Activated effector memory CD4-positive, alpha-beta T cell treated with anti-CD3 and anti-CD28 coated beads, Interleukin-2, amount 50 U/mL, for 16 hours (primary cell): ENCODE data around the gene CD3D.

ENCODE experiments used
- DNase-seq: peaks from one replicate; pipeline ENCODE4 v3.0.0-alpha.2; 2020

CD3D gene

DNA sequence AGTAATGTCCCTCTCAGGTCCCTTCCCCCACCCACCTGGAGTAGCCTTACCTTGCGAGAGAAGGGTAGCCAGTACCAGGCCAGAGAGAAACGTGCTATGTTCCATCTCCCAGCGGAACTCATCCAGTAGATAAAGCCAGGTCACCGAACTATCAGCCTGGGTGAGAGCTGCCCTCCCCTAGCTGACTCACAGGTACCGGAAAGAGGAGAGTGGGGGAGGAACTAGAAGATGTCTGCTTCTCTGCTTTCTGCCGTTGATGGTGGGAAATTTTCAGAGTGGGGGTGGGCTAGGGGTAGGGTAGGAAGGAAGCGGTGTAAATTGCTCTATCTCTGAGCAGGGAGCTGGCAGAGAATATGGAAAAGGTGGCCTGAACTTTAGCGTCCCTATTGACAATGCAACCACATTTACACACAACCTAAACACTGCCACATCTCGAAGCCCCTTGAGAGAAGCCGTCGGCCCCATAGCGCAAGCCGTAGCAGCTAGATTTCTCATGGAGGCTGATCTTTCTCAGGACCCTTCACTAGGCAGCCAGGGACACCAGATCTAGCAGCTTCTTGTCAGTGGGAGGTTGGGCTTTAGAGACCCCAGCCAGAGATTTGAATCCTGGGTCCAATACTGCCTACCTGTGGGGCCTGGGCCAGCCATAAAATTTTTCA is at the start of gene CD3D:
Gene CD3D (minus strand): TSS at position 203 of the 659 bp plus-strand sequence. CDS start 98 bp downstream, at position 105.
- peak; percentile 89 for DNase-seq

DNA sequence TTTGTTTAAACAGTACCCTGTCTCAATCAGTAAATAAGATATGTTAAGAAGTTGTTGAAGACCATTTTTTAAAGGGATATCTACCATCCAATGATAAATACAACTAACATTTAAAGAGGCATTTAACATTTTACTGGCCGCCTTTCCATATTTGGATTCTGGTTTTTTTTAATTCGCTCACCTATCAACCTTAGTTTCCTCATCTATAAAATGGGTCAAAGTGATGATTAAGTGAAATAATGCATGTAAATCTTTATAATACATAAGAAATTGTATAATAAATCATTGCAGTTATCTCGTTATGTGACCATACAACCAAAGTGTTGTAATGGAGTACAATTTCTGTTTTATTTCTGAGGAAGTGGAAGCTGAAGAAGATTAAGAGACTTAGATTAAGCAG is 41.2 kb upstream of the CD3D start:
- no peak for DNase-seq

DNA sequence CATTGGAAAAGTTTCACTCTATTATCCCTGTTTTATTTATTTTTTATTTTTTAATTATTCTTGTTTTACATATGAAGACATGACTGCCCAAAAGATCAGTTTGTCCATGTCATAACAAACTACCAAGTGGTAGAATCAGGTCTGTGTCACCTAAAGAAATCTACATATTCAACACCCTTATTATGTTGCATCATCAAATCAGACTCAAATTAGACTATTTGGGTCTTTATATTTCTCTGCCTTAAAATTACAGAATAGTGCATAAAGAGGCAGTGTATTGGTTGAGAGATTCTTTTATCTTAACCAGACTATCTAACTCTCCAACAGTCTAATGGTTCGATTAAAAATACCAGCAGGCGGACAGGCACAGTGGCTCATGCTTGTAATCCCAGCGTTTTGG is 40.4 kb upstream of the CD3D start:
- DNase-seq, result no peak

DNA sequence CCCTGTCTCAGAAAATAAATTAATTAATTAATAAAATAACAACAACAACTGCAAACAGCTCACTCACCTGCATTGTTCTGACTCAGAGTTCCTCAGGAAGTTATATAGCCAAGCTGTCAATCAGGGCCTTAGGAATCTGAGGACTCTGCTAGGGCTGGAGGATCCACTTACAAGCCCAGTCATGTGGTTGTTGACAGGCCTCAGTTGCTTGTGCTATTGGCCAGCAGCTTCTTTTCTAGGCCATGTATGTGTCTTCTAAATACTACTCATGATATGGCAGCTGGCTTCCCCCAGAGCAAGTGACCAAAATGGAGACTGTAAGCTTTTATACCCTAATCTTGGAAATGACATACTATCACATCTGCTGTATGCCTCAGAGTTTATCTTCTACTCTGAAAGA is 38.1 kb upstream of the CD3D start:
- no peak for DNase-seq

DNA sequence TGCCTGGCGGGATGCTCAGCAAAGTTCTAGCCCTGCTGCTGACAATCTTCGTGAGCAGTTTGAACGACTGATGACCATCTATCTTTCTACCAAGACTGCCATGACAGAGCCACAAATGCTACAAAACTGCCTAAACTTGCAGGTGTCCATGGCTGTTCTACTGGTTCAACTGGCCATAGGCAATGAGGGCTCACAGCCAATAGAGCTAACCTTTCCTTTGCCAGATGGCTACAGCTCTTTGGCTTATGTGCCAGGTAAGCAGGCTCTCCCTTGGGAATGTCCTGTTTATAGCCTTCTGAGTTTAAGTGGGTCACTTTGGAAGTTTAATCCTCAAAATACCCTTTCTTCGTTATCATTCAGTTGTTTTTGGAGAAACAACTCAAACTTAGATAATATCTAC is 37.0 kb upstream of the CD3D start:
- no peak for DNase-seq

DNA sequence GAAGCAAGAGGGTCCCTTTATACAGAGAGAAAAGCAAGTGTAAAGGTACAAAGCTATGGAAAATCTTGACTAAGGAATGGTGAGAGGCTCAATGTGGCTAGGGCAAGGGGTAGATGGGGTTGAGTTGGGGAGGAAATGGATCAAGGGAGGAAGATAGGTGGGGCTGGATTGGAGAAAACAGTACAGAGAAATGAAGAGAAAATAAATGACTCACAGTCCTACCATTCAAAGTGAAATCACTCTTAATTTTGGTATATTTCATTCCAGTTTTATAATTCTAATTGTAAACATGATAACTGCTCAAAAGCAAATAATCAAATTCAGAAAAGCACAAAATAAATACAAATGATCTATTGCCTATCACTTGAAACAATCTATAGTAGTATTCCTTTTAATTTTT is 33.5 kb upstream of the CD3D start:
- no peak for DNase-seq

DNA sequence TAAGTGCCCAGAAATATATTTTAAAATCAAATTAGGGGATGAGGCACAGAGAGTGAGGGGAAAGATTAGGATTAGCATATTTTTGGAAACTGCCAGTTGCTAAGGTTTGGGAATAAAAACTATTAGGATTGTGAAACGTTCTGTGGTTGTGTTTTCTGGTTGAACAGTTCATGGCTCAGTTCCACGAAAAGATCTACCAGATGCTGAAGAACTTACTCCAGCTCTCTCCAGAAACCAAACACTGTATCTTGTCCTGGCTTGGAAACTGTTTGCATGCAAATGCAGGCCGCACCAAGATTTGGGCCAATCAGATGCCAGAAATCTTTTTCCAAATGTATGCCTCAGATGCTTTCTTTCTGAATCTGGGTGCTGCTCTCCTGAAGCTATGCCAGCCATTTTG is 32.2 kb upstream of the CD3D start:
- DNase-seq, result no peak

DNA sequence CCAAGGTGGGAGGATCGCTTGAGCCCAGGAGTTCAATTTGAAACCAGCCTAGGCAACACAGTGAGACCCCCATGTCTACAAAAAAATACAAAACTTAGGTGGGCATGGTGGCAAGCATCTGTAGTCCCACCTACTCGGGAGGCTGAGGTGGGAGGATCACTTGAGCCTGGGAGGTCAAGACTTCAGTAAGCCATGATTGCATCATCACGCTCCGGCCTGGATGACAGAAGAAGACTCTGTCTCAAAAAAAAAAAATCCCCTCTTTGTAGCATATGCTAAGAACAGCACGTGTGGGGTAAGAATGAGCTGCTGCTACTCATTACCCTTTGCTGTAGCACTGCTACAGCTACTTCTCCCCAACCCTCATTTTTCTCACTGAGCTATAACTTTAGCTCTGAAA is 31.4 kb upstream of the CD3D start:
- DNase-seq, result no peak

DNA sequence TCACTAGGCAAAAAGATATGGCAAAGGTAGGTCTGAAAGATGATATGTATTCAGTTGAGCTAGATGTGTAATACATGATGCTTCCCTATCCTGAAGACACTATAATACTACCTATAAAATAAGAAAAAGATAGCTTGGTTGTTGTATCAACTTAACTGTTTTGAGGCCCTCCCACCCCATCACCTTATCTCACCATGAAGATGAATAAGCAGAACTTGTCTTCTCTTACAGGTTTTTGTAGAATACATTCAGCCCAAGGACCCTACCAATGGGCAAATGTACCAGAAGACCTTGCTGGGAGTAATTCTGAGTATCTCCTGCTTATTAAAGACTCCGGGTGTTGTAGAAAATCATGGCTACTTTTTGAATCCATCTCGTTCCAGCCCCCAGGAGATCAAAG is 30.8 kb upstream of the CD3D start:
- no peak for DNase-seq

DNA sequence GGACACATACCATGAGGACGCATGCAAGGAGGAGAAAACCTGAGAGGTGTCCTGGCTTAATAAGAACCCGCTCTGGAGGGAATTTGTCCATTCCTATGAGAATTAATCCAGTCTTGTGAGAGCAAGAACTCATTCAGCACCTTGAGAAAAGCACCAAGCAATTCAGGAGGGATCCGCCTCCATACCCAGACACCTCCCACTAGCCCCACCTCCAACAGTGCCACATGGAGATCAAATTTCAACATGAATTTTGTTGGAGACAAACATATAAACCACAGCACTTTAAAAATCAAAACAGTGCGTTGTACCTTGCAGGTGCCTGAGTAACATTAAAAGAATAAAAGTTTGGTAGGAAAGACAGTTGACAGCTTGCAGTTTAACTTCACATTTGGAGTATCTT is 28.3 kb upstream of the CD3D start:
- no peak for DNase-seq

DNA sequence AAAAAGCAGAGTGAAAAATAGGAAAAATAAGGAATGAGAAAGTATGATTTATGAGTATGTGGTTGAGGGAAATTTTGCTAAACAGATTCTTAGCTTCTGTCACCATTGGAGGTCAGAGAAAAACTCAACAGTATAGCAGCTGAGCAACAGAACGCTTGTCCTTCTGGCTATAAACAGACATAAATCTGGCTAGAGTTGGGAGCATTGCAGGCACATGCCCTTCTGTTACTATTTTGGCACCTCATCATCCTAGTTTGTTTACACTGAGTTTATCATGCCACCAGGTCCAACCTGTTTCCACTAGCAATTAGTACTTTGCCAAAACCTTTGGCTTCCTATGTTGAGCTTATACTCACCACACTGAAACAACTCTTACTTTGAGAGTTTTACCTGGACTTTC is 23.8 kb upstream of the CD3D start:
- DNase-seq, result no peak

DNA sequence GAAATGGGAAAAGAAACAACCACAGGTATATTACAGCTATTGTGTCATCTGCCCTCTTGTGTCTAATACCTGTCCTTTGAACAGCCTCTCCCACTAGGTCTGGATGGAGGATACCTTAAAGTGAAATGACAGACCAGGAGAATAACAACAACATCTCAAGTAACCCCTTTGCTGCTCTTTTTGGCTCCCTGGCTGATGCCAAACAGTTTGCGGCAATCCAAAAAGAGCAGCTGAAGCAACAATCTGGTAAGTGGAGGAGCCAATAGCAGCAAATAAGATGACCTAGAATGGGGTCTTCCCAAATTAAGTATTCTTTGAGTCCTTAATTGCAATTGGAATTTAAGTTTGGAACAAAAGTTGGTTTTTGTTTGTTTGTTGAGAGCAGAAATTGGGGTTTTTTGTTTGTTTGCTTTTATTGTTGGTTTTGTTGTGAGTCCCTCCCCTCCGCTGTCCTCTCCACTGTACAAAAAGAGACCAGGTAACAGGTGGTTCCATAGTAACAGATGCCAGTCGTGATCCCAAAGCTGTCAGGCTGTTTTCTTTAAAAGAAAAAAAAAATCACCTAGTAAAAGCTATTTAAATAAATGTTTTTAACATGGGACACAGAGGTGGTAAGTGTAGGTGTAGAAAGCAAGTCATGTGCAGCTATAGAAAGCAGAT is 22.6 kb upstream of the CD3D start:
- no peak for DNase-seq

DNA sequence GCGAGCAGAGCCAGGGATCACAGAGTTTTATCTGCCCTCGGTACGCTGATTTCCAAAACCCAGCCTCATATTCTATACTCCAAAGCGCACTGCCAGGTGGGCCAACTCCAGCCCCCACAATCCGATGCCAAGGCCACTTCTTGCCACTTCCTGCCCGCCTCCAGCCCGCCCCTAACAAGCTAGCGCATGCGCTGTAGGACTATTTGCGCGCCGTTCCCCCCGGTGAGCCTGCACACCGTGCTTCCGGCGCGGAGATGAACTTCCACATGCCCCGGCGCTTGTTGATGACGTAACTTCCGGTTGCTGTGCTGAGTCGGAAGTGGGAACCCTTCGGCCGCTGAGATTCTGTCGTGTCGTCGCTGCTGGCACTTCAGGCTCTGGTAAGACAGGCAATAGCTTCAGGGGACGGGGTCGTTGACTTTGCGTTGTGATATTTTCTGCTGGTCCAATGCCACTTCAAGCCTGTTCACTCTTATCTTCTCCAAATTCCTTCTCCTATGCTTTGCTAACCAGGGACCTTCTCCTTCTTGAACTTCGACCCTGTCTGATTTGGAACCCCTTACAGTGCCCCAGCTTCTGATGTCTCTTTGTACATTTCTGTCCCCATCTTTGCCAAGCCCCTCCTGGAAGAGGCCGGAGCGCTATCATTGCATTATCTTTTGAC is 16.9 kb upstream of the CD3D start, which contains the start of gene UBE4A:
Gene UBE4A (plus strand): TSS at position 306 of the 664 bp plus-strand sequence. CDS start 5,481 bp downstream, outside the sequence.
- DNase-seq, result peak; percentile 99

DNA sequence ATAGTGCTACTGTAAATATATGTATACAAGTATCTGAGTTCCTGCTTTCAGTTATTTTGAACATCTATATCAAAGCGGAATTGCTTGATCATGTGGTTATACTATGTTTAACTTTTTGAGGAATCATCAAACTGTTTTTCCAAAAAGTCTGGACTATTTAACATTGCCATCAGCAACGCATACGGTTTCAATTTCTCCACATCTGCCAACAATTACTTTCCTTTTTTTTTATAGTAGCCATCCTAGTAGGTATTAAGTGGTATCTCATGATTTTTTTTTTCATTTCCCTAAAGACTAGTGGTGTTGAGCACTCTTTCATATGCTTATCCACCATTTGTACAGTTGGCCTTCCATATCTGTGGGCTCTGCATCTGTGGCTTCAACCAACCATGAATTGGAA is 15.6 kb upstream of the CD3D start:
- DNase-seq, result no peak

DNA sequence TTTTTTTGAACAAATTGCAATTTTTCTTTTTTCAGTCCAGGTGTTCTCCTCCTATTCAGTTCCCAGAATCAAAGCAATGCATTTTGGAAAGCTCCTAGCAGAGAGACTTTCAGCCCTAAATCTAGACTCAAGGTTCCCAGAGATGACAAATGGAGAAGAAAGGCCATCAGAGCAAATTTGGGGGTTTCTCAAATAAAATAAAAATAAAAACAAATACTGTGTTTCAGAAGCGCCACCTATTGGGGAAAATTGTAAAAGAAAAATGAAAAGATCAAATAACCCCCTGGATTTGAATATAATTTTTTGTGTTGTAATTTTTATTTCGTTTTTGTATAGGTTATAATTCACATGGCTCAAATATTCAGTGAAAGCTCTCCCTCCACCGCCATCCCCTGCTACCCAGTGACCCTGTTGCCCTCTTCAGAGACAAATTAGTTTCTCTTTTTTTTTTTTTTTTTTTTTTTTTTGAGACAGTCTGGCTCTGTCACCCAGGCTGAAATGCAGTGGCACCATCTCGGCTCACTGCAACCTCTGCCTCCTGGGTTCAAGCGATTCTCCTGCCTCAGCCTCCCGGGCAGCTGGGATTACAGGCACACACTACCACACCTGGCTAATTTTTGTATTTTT is 10.7 kb upstream of the CD3D start:
- DNase-seq, result no peak

DNA sequence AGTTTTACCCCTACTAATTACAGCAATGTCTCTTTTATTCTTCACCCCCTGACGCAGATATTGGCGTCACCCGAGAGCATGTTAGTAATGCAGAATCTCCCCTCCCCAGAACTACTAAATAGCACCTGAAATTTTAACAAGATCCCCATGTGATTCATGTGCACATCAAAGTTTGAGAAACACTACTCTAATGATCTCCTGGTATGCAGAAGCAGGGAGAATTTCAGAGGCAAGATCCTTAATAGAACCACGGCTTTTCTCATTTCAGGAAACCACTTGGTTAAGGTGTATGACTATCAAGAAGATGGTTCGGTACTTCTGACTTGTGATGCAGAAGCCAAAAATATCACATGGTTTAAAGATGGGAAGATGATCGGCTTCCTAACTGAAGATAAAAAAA is 7.0 kb upstream of the CD3D start:
- no peak for DNase-seq

DNA sequence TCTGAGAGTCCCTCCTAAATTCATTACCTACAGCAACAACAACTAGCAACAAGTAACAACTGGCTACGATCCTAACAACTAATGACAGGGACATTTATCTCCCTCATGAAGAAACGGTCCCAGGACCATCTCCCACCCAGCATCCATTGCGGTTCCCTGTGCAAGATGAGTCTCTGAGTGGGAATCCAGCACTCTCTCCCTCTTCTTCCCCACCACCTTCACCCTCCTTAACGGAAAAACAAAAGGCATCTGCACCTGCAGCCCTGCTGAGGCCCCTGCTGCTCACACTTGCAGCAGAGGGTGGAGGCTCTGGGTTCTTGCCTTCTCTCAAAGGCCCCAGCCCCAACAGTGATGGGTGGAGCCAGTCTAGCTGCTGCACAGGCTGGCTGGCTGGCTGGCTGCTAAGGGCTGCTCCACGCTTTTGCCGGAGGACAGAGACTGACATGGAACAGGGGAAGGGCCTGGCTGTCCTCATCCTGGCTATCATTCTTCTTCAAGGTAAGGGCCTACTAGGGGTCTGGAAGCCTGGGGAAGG is 1.5 kb upstream of the CD3D start, which contains the start of gene CD3G:
Gene CD3G (plus strand): TSS at position 364 of the 535 bp plus-strand sequence. CDS start 80 bp downstream, at position 444.
- peak; percentile 88 for DNase-seq

DNA sequence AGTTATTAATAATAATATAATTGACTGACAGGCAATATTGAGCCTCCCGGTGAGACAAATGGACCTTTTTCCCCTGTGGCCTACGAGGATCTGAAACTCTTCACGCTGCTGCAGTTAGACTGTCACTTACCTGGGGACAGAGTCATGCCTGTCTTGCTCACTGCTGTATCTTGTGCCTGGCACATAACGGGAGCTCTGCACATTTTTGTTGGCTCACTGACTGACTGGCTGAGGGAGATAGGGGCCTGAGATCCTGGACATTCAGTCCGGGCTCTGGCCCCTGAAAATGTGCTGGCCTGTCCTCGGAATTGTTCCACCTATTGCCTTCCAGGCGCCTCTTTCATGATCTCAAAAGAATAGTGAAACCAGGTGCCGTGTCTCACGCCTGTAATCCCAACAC is 743 bp upstream of the CD3D start:
- DNase-seq, result peak; percentile 74

DNA sequence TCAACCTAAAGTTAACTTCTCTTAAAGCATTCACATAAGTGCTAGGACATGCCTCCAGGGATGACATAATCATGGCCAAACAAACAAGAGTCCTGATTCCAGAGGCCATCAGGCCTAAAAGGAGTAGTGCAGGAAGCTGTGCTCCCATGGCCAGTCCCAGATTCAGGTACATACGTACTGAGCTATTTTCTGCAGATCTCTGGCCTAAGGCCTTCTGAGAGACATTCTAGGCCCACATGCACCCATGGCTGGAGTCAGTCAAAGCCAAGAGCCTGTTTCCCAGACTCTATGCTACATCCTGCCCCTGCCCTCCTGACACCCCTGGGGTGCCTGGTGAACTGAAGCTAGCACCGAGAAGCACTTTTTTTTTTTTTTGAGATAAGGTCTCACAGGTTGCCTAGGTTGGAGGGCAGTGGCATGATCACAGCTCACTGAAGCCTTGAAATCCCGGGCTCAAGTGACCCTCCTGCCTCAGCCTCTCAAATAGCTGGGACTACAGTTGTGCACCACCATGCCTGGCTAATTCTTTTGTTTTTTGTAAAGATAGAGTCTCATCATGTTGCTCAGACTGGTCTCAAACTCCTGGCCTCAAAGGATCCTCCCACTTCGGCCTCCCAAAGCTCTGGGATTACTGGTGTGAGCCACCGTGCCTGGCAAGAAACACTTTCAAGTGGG is 553 bp downstream of the CD3D start:
- peak; percentile 68 for DNase-seq

DNA sequence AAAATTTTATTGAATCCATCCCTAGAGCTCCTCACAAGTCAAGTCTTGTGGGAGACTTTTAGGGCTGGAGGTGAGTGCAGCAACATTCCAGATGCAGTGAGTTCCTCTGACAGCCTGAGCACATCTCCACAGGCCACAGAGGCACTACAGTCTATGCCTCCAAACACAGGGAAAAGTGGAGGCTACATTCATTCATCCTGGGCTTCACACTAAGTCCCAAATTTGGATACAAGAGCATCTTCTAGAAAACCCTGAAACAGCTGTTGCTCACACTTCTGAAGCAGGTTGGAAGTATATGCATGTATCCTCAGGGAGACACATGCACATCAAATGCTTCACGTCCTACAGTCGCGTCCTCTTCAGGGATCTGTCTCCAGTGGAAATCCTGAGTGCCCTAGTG is 1.2 kb downstream of the CD3D start:
- DNase-seq, result no peak

DNA sequence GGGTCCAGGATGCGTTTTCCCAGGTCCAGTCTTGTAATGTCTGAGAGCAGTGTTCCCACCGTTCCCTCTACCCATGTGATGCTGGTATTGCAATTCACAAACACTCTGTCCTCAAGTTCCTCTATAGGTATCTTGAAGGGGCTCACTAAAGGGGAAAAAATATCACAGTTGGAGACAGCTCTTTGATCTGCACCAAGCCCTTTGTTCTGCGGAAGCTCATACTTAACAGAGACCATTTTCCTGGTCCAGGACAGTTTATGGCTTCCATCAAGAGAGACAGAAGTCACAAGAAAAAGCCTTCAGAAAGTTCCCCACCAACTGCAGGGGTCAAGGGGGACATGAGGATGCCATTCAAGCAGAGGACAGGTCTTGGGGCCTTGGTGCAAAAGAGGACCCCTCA is 2.1 kb downstream of the CD3D start:
- no peak for DNase-seq

DNA sequence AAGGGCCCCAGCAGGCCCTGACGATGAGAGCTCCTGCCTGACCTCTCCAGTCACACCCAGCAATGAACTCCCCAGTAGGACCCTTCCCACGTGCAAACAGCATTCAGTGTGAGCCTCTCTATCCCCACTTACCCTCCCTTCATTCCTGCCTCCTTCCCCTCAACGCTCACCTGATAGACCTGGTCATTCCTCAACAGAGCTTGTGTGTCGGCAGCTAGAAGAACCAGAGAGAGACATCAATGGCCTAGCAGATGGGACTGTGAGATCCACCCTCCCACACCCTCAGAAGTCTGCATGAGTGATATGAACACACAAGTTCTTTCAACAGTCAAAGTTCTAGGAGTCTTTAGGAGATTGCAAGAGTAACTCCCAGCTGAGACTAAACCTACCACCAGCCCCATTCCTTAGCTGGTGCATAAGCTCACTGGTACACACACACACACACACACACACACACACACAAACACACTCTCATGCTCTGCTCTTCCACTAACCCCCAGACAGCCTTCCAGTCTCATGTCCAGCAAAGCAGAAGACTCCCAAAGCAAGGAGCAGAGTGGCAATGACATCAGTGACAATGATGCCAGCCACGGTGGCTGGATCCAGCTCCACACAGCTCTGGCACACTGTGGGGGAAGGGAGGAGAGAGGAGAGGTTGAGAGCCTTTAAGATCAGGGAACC is 3.1 kb downstream of the CD3D start:
- DNase-seq, result no peak
